H1 (cell line): ENCODE results near the gene TAPT1. TPM values are rescaled to one million over a fixed set of nuclear protein-coding genes. Genes with fewer than 3 reads are reported as not detected.

Experiments used
- CHD2 ChIP-seq: IDR thresholded peaks from 2 replicates; pipeline ENCODE4 v1.6.1; 2012; ENCODE audit warnings: low read length, improper control_type of control experiment
- JUN ChIP-seq: IDR thresholded peaks from 2 replicates; pipeline ENCODE4 v1.6.1; 2011; ENCODE audit warnings: low read depth, mild to moderate bottlenecking, improper control_type of control experiment, low read length
- RNF2 ChIP-seq: fragments of 200-900, 300-1000 bp; sonication (generic); IDR thresholded peaks from 2 replicates; pipeline ENCODE4 v1.7.1; 2016; ENCODE audit warnings: borderline replicate concordance, low read depth, mild to moderate bottlenecking, antibody characterized with exemption, low read length; ENCODE audit not compliant: poor library complexity, severe bottlenecking; ENCODE audit errors: missing control alignments
- polyA plus RNA-seq, 7 experiments: library from polyadenylated mRNA; depleted of rRNA in 3 of 7; stranded (reverse) in 5 of 7; unstranded in 2 of 7; fragments of >200 nt in 5 of 7; fragments of 200-250 nt in 2 of 7; gene quantifications; 1 replicate in 5 of 7; 2 replicates in 1 of 7; 4 replicates in 1 of 7; pipeline versions ENCODE4 v1.2.1 to v1.2.3, GENCODE V29; 2011 to 2013; ENCODE audit warnings: missing spikeins in 2 of 7, mixed read lengths in 2 of 7
- total RNA-seq: library from RNA; stranded (reverse); fragmentation: NEBNext Ultra II Directional; extraction: Animal tissue kit (Norgen Biotek cat#: 25700); gene quantifications from 2 replicates; pipeline ENCODE4 v1.2.1, GENCODE V29; 2021

TAPT1 gene
- total and polyA plus RNA-seq, 2 of the 8 experiments (the other 6 are each of a cell fraction or from before 2014, with no cell fraction given) = 4.2 to 15.3 TPM

DNA sequence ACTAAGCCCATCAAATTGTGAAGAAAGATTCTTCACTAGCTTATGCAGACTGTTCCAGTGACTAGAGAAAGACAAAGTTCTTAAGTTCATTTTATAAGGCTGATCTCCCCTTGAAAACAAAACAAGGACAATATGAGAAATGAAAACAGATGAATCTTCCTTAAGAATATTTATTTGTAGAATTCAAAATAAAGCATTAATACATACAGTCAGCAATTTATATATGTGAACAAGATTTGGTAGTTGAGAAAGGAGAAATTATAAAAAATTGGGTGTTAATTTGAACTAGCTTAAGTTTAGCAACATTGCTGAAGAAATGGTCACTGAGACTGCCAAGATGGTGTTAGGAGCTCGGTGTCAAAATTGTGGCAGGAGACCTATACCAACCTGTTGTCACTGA is 41.4 kb upstream of the TAPT1 start (continued):
- TF ChIP-seq RNF2 (no peak), JUN (no peak), CHD2 (no peak)
- TF ChIP-seq, all 59 proteins: peak for 0
